ENCODE results near the gene PAMR1. TPM values are rescaled to one million over a fixed set of nuclear protein-coding genes. Genes with fewer than 3 reads are reported as not detected.
"Not testable (repeated sequence)": the region's sequence is repeated elsewhere in the genome, so short reads cannot be mapped to it uniquely, and the experiment has no call there.

PAMR1 gene
- polyA plus RNA-seq, 2 donors: 0.31 to 1.2 TPM

- Histone ChIP-seq H3K27ac (ENCODE audit: low read depth in 2 of 2, low read length in 1 of 2) (no peak overlapping the region), H3K4me1 (ENCODE audit: control insufficient read depth in 2 of 2, insufficient read depth in 2 of 2, low read length in 1 of 2) (peaks cover 0 to 5% of the 10 kb centered on the region in 2 donors), H3K4me3 (ENCODE audit: low read depth in 1 of 2, low read length in 2 of 2) (no peak overlapping the region), H3K9me3 (ENCODE audit: control insufficient read depth in 2 of 2, insufficient read depth in 1 of 2, low read depth in 1 of 2, low read length in 1 of 2) (no peaks in the 10 kb centered on the region), H3K36me3 (ENCODE audit: control insufficient read depth in 2 of 2, insufficient read depth in 2 of 2, low read length in 1 of 2) (no peaks in the 10 kb centered on the region), H3K27me3 (ENCODE audit: control insufficient read depth in 1 of 2, insufficient read depth in 2 of 2, low read length in 2 of 2) (no peaks in the 10 kb centered on the region)
- 38 to 43% methylated on average over 2 of the region's 2 CpGs for WGBS, 2 donors
Observed at GRCh38 chr11:35529971-35530495, 4.6 kb upstream of the PAMR1 start.

- Histone ChIP-seq H3K9me3 (ENCODE audit: control insufficient read depth in 2 of 2, insufficient read depth in 1 of 2, low read depth in 1 of 2, low read length in 1 of 2) (no peaks in the 10 kb centered on the region), H3K4me1 (ENCODE audit: control insufficient read depth in 2 of 2, insufficient read depth in 2 of 2, low read length in 1 of 2) (peaks cover 0 to 5% of the 10 kb centered on the region in 2 donors), H3K36me3 (ENCODE audit: control insufficient read depth in 2 of 2, insufficient read depth in 2 of 2, low read length in 1 of 2) (no peaks in the 10 kb centered on the region), H3K27me3 (ENCODE audit: control insufficient read depth in 1 of 2, insufficient read depth in 2 of 2, low read length in 2 of 2) (no peaks in the 10 kb centered on the region), H3K4me3 (ENCODE audit: low read depth in 1 of 2, low read length in 2 of 2) (no peak overlapping the region), H3K27ac (ENCODE audit: low read depth in 2 of 2, low read length in 1 of 2) (no peak overlapping the region)
- 67 to 74% methylated on average over 6 of the region's 6 CpGs for WGBS, 2 donors
Observed at GRCh38 chr11:35526370-35526792, 965 bp upstream of the PAMR1 start.

GRCh38 chr11:35524780-35525179 is 636 bp downstream of the PAMR1 start:
- H3K36me3 ChIP-seq (ENCODE audit: control insufficient read depth in 2 of 2, insufficient read depth in 2 of 2, low read length in 1 of 2): no peaks in the 10 kb centered on the region
- WGBS, 2 donors: 37 to 48% methylated on average over 4 of the region's 4 CpGs

GRCh38 chr11:35523861-35524260 is 1.6 kb downstream of the PAMR1 start:
- no peaks in the 10 kb centered on the region for H3K27me3 ChIP-seq (ENCODE audit: control insufficient read depth in 1 of 2, insufficient read depth in 2 of 2, low read length in 2 of 2)
- H3K4me1 ChIP-seq (ENCODE audit: control insufficient read depth in 2 of 2, insufficient read depth in 2 of 2, low read length in 1 of 2): peaks cover 0 to 4% of the 10 kb centered on the region in 2 donors
- no peaks in the 10 kb centered on the region for H3K36me3 ChIP-seq (ENCODE audit: control insufficient read depth in 2 of 2, insufficient read depth in 2 of 2, low read length in 1 of 2)
- no peak overlapping the region for H3K27ac ChIP-seq (ENCODE audit: low read depth in 2 of 2, low read length in 1 of 2)
- no peak overlapping the region for H3K4me3 ChIP-seq (ENCODE audit: low read depth in 1 of 2, low read length in 2 of 2)
- no peaks in the 10 kb centered on the region for H3K9me3 ChIP-seq (ENCODE audit: control insufficient read depth in 2 of 2, insufficient read depth in 1 of 2, low read depth in 1 of 2, low read length in 1 of 2)
- WGBS, 2 donors: 76 to 78% methylated on average over 5 of the region's 5 CpGs

More at GRCh38 chr11:35524780-35525179, 636 bp downstream of the PAMR1 start:
- no peaks in the 10 kb centered on the region for H3K9me3 ChIP-seq (ENCODE audit: control insufficient read depth in 2 of 2, insufficient read depth in 1 of 2, low read depth in 1 of 2, low read length in 1 of 2)
- no peak overlapping the region for H3K4me3 ChIP-seq (ENCODE audit: low read depth in 1 of 2, low read length in 2 of 2)
- H3K27ac ChIP-seq (ENCODE audit: low read depth in 2 of 2, low read length in 1 of 2): peak overlapping the region in 1 of 2 donors; percentile 17
- peaks cover 0 to 4% of the 10 kb centered on the region in 2 donors for H3K4me1 ChIP-seq (ENCODE audit: control insufficient read depth in 2 of 2, insufficient read depth in 2 of 2, low read length in 1 of 2)
- no peaks in the 10 kb centered on the region for H3K27me3 ChIP-seq (ENCODE audit: control insufficient read depth in 1 of 2, insufficient read depth in 2 of 2, low read length in 2 of 2)

- Histone ChIP-seq H3K4me3 (ENCODE audit: low read depth in 1 of 2, low read length in 2 of 2) (no peak overlapping the region), H3K27ac (ENCODE audit: low read depth in 2 of 2, low read length in 1 of 2) (no peak overlapping the region), H3K36me3 (ENCODE audit: control insufficient read depth in 2 of 2, insufficient read depth in 2 of 2, low read length in 1 of 2) (no peaks in the 10 kb centered on the region), H3K27me3 (ENCODE audit: control insufficient read depth in 1 of 2, insufficient read depth in 2 of 2, low read length in 2 of 2) (no peaks in the 10 kb centered on the region), H3K4me1 (ENCODE audit: control insufficient read depth in 2 of 2, insufficient read depth in 2 of 2, low read length in 1 of 2) (peaks cover 0 to 4% of the 10 kb centered on the region in 2 donors), H3K9me3 (ENCODE audit: control insufficient read depth in 2 of 2, insufficient read depth in 1 of 2, low read depth in 1 of 2, low read length in 1 of 2) (no peaks in the 10 kb centered on the region)
- WGBS, 2 donors: 54 to 62% methylated on average over 7 of the region's 7 CpGs
Observed at GRCh38 chr11:35523331-35523768, 2.1 kb downstream of the PAMR1 start.

- not testable (repeated sequence) for H3K9me3 ChIP-seq (ENCODE audit: control insufficient read depth in 2 of 2, insufficient read depth in 1 of 2, low read depth in 1 of 2, low read length in 1 of 2); H3K27me3 ChIP-seq (ENCODE audit: control insufficient read depth in 1 of 2, insufficient read depth in 2 of 2, low read length in 2 of 2); H3K4me1 ChIP-seq (ENCODE audit: control insufficient read depth in 2 of 2, insufficient read depth in 2 of 2, low read length in 1 of 2); H3K4me3 ChIP-seq (ENCODE audit: low read depth in 1 of 2, low read length in 2 of 2); H3K27ac ChIP-seq (ENCODE audit: low read depth in 2 of 2, low read length in 1 of 2); H3K36me3 ChIP-seq (ENCODE audit: control insufficient read depth in 2 of 2, insufficient read depth in 2 of 2, low read length in 1 of 2)
- 81 to 89% methylated on average over 5 of the region's 5 CpGs for WGBS, 2 donors
Observed at GRCh38 chr11:35522091-35522490, 3.3 kb downstream of the PAMR1 start.

GRCh38 chr11:35520376-35520775 is 5.0 kb downstream of the PAMR1 start:
- no peaks in the 10 kb centered on the region for H3K36me3 ChIP-seq (ENCODE audit: control insufficient read depth in 2 of 2, insufficient read depth in 2 of 2, low read length in 1 of 2)
- 62 to 73% methylated on average over 1 of the region's 1 CpG for WGBS, 2 donors
- H3K4me1 ChIP-seq (ENCODE audit: control insufficient read depth in 2 of 2, insufficient read depth in 2 of 2, low read length in 1 of 2): no peaks in the 10 kb centered on the region
- no peaks in the 10 kb centered on the region for H3K27me3 ChIP-seq (ENCODE audit: control insufficient read depth in 1 of 2, insufficient read depth in 2 of 2, low read length in 2 of 2)
- no peak overlapping the region for H3K4me3 ChIP-seq (ENCODE audit: low read depth in 1 of 2, low read length in 2 of 2)
- no peaks in the 10 kb centered on the region for H3K9me3 ChIP-seq (ENCODE audit: control insufficient read depth in 2 of 2, insufficient read depth in 1 of 2, low read depth in 1 of 2, low read length in 1 of 2)
- no peak overlapping the region for H3K27ac ChIP-seq (ENCODE audit: low read depth in 2 of 2, low read length in 1 of 2)

- H3K4me1 ChIP-seq (ENCODE audit: control insufficient read depth in 2 of 2, insufficient read depth in 2 of 2, low read length in 1 of 2): no peaks in the 10 kb centered on the region
- H3K9me3 ChIP-seq (ENCODE audit: control insufficient read depth in 2 of 2, insufficient read depth in 1 of 2, low read depth in 1 of 2, low read length in 1 of 2): no peaks in the 10 kb centered on the region
- H3K27me3 ChIP-seq (ENCODE audit: control insufficient read depth in 1 of 2, insufficient read depth in 2 of 2, low read length in 2 of 2): no peaks in the 10 kb centered on the region
- H3K36me3 ChIP-seq (ENCODE audit: control insufficient read depth in 2 of 2, insufficient read depth in 2 of 2, low read length in 1 of 2): no peaks in the 10 kb centered on the region
- no peak overlapping the region for H3K4me3 ChIP-seq (ENCODE audit: low read depth in 1 of 2, low read length in 2 of 2)
- H3K27ac ChIP-seq (ENCODE audit: low read depth in 2 of 2, low read length in 1 of 2): no peak overlapping the region
- WGBS, 2 donors: 44 to 48% methylated on average over 1 of the region's 1 CpG
Observed at GRCh38 chr11:35518766-35519165, 6.7 kb downstream of the PAMR1 start.

GRCh38 chr11:35517481-35517880 is 7.9 kb downstream of the PAMR1 start:
- no peaks in the 10 kb centered on the region for H3K4me1 ChIP-seq (ENCODE audit: control insufficient read depth in 2 of 2, insufficient read depth in 2 of 2, low read length in 1 of 2)
- H3K27ac ChIP-seq (ENCODE audit: low read depth in 2 of 2, low read length in 1 of 2): no peak overlapping the region
- H3K36me3 ChIP-seq (ENCODE audit: control insufficient read depth in 2 of 2, insufficient read depth in 2 of 2, low read length in 1 of 2): no peaks in the 10 kb centered on the region
- H3K27me3 ChIP-seq (ENCODE audit: control insufficient read depth in 1 of 2, insufficient read depth in 2 of 2, low read length in 2 of 2): no peaks in the 10 kb centered on the region
- no peak overlapping the region for H3K4me3 ChIP-seq (ENCODE audit: low read depth in 1 of 2, low read length in 2 of 2)
- H3K9me3 ChIP-seq (ENCODE audit: control insufficient read depth in 2 of 2, insufficient read depth in 1 of 2, low read depth in 1 of 2, low read length in 1 of 2): no peaks in the 10 kb centered on the region
- WGBS, 2 donors: 63 to 80% methylated on average over 1 of the region's 1 CpG

- Histone ChIP-seq H3K4me1 (ENCODE audit: control insufficient read depth in 2 of 2, insufficient read depth in 2 of 2, low read length in 1 of 2) (no peaks in the 10 kb centered on the region), H3K27ac (ENCODE audit: low read depth in 2 of 2, low read length in 1 of 2) (no peak overlapping the region), H3K36me3 (ENCODE audit: control insufficient read depth in 2 of 2, insufficient read depth in 2 of 2, low read length in 1 of 2) (no peaks in the 10 kb centered on the region), H3K4me3 (ENCODE audit: low read depth in 1 of 2, low read length in 2 of 2) (no peak overlapping the region), H3K27me3 (ENCODE audit: control insufficient read depth in 1 of 2, insufficient read depth in 2 of 2, low read length in 2 of 2) (no peaks in the 10 kb centered on the region), H3K9me3 (ENCODE audit: control insufficient read depth in 2 of 2, insufficient read depth in 1 of 2, low read depth in 1 of 2, low read length in 1 of 2) (no peaks in the 10 kb centered on the region)
- WGBS, 2 donors: 43 to 50% methylated on average over 4 of the region's 4 CpGs
Observed at GRCh38 chr11:35516403-35516802, 9.0 kb downstream of the PAMR1 start.
